Nephron progenitor cell (in vitro differentiated cells): ENCODE results near the gene RAP1B.

Source experiments
- DNase-seq: peaks from one replicate; pipeline ENCODE4 v3.0.0; 2021
- H3K27ac Mint-ChIP-seq: 2 replicates; pipeline ENCODE4 v1.8.0; 2021; ENCODE audit warnings: mild to moderate bottlenecking, moderate library complexity, mixed read lengths
- H3K27me3 Mint-ChIP-seq: 2 replicates; pipeline ENCODE4 v1.8.0; 2021; ENCODE audit warnings: mild to moderate bottlenecking, low read depth, mixed read lengths; ENCODE audit not compliant: poor library complexity
- H3K36me3 Mint-ChIP-seq: 2 replicates; pipeline ENCODE4 v1.8.0; 2021; ENCODE audit warnings: low read depth, mixed read lengths
- H3K4me1 Mint-ChIP-seq: 2 replicates; pipeline ENCODE4 v1.8.0; 2021; ENCODE audit warnings: mixed read lengths
- H3K4me3 Mint-ChIP-seq: 2 replicates; pipeline ENCODE4 v1.8.0; 2021; ENCODE audit warnings: mild to moderate bottlenecking, moderate library complexity, mixed read lengths
- H3K9me3 Mint-ChIP-seq: 2 replicates; pipeline ENCODE4 v1.8.0; 2021; ENCODE audit warnings: mild to moderate bottlenecking, moderate library complexity, mixed read lengths
- TF ChIP-seq, protein P1 (sequence below): fragments of 200-600 bp; sonication (generic); IDR thresholded peaks from 2 replicates; pipeline ENCODE4 v1.5.0; 2021; ENCODE audit warnings: antibody characterized with exemption

RAP1B gene

DNA sequence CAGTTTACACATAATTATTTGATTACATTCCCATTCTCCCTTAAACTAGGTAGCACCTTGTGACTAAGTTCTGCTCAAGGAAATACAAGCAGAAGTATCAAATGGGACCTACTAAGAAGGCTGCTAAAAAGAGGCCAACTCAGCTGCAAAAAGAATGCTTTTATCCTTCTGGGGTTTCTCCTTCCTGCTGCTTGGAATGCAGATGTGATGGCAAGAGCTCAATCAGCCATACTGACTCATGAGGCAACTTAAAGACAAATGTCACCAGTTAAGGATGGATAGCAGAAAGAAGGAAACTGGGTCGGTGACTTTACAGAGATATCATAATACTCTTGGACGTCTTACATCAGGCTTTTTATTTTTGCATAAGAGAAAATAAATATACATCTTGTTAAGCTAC lies 38.0 kb upstream of the RAP1B start:
- DNase-seq = no peak
- Mint-ChIP-seq H3K36me3 (peaks cover 7% of the 10 kb centered on the region), H3K9me3 (peaks cover 7% of the 10 kb centered on the region), H3K27me3 (no peaks in the 10 kb centered on the region), H3K4me3 (no peak overlapping the region), H3K4me1 (peaks cover 5% of the 10 kb centered on the region), H3K27ac (no peak overlapping the region)
- TF ChIP-seq, protein P1, sequence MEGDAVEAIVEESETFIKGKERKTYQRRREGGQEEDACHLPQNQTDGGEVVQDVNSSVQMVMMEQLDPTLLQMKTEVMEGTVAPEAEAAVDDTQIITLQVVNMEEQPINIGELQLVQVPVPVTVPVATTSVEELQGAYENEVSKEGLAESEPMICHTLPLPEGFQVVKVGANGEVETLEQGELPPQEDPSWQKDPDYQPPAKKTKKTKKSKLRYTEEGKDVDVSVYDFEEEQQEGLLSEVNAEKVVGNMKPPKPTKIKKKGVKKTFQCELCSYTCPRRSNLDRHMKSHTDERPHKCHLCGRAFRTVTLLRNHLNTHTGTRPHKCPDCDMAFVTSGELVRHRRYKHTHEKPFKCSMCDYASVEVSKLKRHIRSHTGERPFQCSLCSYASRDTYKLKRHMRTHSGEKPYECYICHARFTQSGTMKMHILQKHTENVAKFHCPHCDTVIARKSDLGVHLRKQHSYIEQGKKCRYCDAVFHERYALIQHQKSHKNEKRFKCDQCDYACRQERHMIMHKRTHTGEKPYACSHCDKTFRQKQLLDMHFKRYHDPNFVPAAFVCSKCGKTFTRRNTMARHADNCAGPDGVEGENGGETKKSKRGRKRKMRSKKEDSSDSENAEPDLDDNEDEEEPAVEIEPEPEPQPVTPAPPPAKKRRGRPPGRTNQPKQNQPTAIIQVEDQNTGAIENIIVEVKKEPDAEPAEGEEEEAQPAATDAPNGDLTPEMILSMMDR = no peak

DNA sequence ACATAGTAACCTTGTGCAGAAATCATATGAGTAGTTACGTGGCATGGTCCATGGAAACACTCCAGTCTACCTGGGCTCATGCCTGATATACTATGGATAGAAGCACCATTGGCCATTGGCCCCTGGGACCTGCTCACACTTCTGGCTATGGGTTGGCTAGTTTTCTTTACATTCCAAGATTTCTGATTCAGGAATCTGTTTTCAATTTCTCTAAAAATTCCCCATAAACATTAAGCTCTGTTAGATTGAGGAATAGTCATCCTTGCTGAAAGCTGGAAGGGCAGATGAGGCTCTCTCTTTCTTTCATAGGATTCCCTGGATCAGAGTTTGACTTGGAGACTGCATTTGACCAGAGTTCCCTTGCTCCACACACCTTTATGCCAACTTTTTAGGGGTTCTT lies 37.3 kb upstream of the RAP1B start:
- Mint-ChIP-seq H3K9me3 (peaks cover 7% of the 10 kb centered on the region), H3K36me3 (peaks cover 7% of the 10 kb centered on the region), H3K4me3 (no peak overlapping the region), H3K4me1 (peaks cover 5% of the 10 kb centered on the region), H3K27ac (no peak overlapping the region), H3K27me3 (no peaks in the 10 kb centered on the region)
- no peak for DNase-seq
- TF ChIP-seq, protein P1 = no peak

DNA sequence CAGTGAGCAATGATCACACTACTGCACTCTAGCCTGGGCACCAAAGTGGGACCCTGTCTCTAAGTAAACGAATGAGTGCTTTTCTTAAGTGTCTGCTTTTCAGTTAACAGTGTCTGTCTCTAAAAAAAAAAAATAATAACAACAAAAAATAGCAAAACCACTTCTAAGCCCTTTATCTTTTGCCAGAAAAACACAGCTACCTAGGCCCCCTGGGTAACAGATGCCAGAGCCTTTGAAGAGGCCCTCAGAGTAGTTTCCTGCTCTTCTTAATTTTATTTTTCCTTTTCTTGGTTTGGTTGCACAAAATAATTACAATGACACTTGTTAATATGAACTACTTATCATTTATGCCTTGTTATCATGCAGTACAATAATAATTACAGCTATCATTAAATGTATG lies 32.8 kb upstream of the RAP1B start:
- TF ChIP-seq, protein P1 = no peak
- H3K9me3 Mint-ChIP-seq = no peaks in the 10 kb centered on the region
- no peaks in the 10 kb centered on the region for H3K4me1 Mint-ChIP-seq
- H3K27ac Mint-ChIP-seq = no peak overlapping the region
- no peaks in the 10 kb centered on the region for H3K36me3 Mint-ChIP-seq
- no peaks in the 10 kb centered on the region for H3K27me3 Mint-ChIP-seq
- no peak overlapping the region for H3K4me3 Mint-ChIP-seq
- no peak for DNase-seq

DNA sequence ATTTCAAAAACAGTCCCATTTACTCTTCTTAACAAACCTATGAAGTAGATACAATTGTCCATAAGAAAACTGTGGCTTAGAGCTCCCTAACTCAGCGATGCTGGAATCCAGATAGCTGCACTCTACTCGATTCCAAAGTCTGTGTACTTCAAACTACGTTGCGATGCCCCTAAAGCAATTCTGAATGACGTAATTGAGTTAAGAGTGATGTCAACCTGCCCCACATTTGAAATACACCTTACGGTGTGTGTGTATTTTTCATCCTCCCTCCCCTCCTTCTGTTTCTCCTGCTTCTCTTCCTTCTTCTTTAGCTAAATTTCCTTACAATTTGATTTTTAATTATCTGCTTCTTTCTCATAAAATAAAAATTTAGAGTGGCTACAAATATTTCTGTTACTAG lies 31.9 kb upstream of the RAP1B start:
- no peak for DNase-seq
- no peaks in the 10 kb centered on the region for H3K9me3 Mint-ChIP-seq
- H3K4me3 Mint-ChIP-seq = no peak overlapping the region
- no peaks in the 10 kb centered on the region for H3K27me3 Mint-ChIP-seq
- no peaks in the 10 kb centered on the region for H3K36me3 Mint-ChIP-seq
- H3K27ac Mint-ChIP-seq = no peak overlapping the region
- H3K4me1 Mint-ChIP-seq = no peaks in the 10 kb centered on the region
- TF ChIP-seq, protein P1 = no peak

DNA sequence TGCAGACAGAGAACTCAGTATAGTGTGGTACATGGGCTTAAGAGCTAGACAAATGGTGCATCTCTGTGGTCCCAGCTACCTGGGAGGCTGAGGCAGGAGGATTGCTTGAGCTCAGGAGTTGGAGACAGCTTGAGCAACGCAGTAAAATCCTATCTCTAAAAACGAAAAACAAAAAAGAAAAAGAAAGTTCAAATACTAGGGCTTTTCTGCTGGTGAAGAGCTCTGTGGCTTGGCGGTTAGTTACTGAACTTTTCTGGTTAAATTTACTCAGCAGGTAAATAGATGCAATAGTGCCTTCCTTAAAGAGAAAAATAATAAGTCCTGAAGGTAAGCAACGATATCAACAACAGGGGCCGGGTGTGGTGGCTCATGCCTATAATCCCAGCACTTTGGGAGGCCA lies 31.4 kb upstream of the RAP1B start:
- Mint-ChIP-seq H3K4me1 (no peaks in the 10 kb centered on the region), H3K36me3 (no peaks in the 10 kb centered on the region), H3K27me3 (no peaks in the 10 kb centered on the region), H3K4me3 (no peak overlapping the region), H3K27ac (no peak overlapping the region), H3K9me3 (no peaks in the 10 kb centered on the region)
- DNase-seq = no peak
- TF ChIP-seq, protein P1 = no peak

DNA sequence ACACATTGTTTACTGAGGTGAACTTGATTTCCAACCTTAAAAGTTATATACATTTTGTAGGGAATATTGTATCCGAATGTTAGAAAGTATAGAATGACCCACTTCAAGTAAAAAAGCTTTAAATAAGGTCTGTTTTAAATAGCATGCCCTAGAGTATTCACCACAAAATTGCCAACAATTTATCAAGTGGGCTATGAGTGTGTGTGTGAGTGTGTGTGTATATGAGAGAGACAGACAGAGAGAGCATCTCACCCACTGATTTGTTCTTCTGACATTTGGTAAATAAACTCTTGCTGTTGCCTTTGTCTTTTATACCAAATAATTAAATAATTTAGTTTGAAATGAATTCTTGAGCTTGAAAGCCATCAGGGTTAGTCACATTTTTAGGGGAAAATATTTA lies 29.8 kb upstream of the RAP1B start:
- no peak overlapping the region for H3K27ac Mint-ChIP-seq
- no peak for DNase-seq
- no peaks in the 10 kb centered on the region for H3K36me3 Mint-ChIP-seq
- H3K4me1 Mint-ChIP-seq = peaks cover 6% of the 10 kb centered on the region
- TF ChIP-seq, protein P1 = no peak
- H3K4me3 Mint-ChIP-seq = no peak overlapping the region
- no peaks in the 10 kb centered on the region for H3K27me3 Mint-ChIP-seq
- H3K9me3 Mint-ChIP-seq = no peaks in the 10 kb centered on the region
